Pancreas (tissue), 10 donors: ENCODE measurements around the gene TEKTIP1. TPM values are rescaled to one million over a fixed set of nuclear protein-coding genes. Genes with fewer than 3 reads are reported as not detected.

Source experiments
- ATAC-seq, 4 donors: fragments of 200-7000 bp; cut with Tn5 transposase; one replicate each; pipeline versions ENCODE4 v1.8.0 to v1.9.1; 2020; ENCODE audit warnings: mild to moderate bottlenecking in 4 of 4, moderate library complexity in 4 of 4
- DNase-seq, 6 donors: peaks; one replicate each; pipeline ENCODE4 v3.0.0-alpha.2; 2020
- FAIRE-seq: peaks from 2 replicates; lab custom pipeline; 2012; peaks lifted over from hg19 to GRCh38; lab: Jason Lieb, UNC
- H3K27ac ChIP-seq, 4 donors: fragments of 200-600 bp; sonication (generic); 1 replicate in 3 of 4; 2 replicates in 1 of 4; pipeline versions ENCODE4 v1.5.0 to v1.8.0; 2020
- H3K27me3 ChIP-seq, 4 donors: fragments of 200-600 bp; one replicate each; pipeline ENCODE4 v1.8.0; 2021
- H3K36me3 ChIP-seq, 3 donors: fragments of 200-600 bp; sonication (generic) in 1 of 3; one replicate each; pipeline versions ENCODE4 v1.5.0 to v1.8.0; 2020 to 2021
- H3K4me1 ChIP-seq, 3 donors: fragments of 200-600 bp; one replicate each; pipeline ENCODE4 v1.8.0; 2021
- H3K4me3 ChIP-seq, 4 donors: fragments of 200-600 bp; sonication (generic) in 2 of 4; one replicate each; pipeline versions ENCODE4 v1.5.0 to v1.8.0; 2020 to 2021
- H3K9me3 ChIP-seq, 4 donors: fragments of 200-600 bp; one replicate each; pipeline ENCODE4 v1.8.0; 2021
- WGBS, 2 donors: extraction: QIAGEN DNeasy Blood & Tissue Kit; methylation state at CpG; one replicate each; pipeline ENCODE4 v1.1.7; 2013; 5-methylcytosine and 5-hydroxymethylcytosine counted together
- intact Hi-C, 3 donors: fragments of 100-400 bp; cut with DNase I; formaldehyde crosslinking; loops; one replicate each; pipeline versions ENCODE4 v1.11.1 to v1.14.2; 2022
- polyA plus RNA-seq, 2 donors: library from polyadenylated mRNA; stranded (reverse); fragments of 200-250 nt; gene quantifications; one replicate each; pipeline ENCODE4 v1.2.3, GENCODE V29; 2013
- total RNA-seq, 6 donors: library from RNA; stranded (reverse); fragmentation: NEBNext Ultra II Directional in 4 of 6; extraction: Animal tissue kit (Norgen Biotek cat#: 25700) in 4 of 6; gene quantifications; one replicate each; pipeline versions ENCODE4 v1.2.1 to v1.2.4, GENCODE V29; 2021 to 2023
- TF ChIP-seq, protein P1 (sequence below), 4 donors: fragments of 200-600 bp; sonication (generic) in 3 of 4; IDR thresholded peaks; one replicate each; pipeline versions ENCODE4 v1.5.0 to v1.8.0; 2021; ENCODE audit warnings: antibody characterized with exemption in 4 of 4
- donor health status: healthy with polysubstance abuse.
- donor health status: DM: no; HTN: no; CAD: no; lungs with moderate emphysema.
- donor health status: DM: no; HTN: no; CAD: no.
- donor health status: control.
- donor health status: control.
- donor health status: Bipolar disorder and iron deficiency.
- donor health status: DM: yes; HTN: yes; CAD: no.
- donor health status: DM: no; HTN: no; CAD: no.
- donor health status: DM: no; HTN: no; CAD: no.
- donor health status: DM: yes; HTN: yes; CAD: no.

TEKTIP1 gene
- total and polyA plus RNA-seq, 8 donors: 0.73 to 5.6 (median 2.3) TPM

DNA sequence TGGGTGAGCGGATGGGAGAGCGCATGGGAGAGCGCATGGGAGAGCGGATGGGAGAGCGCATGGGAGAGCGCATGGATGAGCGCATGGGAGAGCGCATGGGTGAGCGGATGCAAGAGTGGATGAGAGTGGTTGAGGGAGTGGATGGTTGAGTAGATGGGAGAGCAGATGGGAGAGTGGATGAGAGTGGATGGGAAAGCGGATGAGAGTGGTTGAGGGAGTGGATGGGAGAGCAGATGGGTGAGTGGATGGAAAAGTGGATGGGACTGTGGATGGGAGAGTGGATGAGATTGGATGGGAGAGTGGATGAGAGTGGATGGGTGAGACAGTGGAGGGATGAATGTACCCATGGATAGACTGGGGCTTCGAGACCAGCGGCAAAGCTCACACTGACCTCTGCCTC, 8.6 kb upstream of the TEKTIP1 start:
- no peaks in the 10 kb centered on the region for H3K27me3 ChIP-seq
- FAIRE-seq (no peak), ATAC-seq (no peak), DNase-seq (no peak)
- TF ChIP-seq, protein P1, sequence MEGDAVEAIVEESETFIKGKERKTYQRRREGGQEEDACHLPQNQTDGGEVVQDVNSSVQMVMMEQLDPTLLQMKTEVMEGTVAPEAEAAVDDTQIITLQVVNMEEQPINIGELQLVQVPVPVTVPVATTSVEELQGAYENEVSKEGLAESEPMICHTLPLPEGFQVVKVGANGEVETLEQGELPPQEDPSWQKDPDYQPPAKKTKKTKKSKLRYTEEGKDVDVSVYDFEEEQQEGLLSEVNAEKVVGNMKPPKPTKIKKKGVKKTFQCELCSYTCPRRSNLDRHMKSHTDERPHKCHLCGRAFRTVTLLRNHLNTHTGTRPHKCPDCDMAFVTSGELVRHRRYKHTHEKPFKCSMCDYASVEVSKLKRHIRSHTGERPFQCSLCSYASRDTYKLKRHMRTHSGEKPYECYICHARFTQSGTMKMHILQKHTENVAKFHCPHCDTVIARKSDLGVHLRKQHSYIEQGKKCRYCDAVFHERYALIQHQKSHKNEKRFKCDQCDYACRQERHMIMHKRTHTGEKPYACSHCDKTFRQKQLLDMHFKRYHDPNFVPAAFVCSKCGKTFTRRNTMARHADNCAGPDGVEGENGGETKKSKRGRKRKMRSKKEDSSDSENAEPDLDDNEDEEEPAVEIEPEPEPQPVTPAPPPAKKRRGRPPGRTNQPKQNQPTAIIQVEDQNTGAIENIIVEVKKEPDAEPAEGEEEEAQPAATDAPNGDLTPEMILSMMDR (IDR thresholded peaks at IDR 0.05): no peak
- H3K27ac ChIP-seq: no peak overlapping the region
- 98 to 99% methylated on average over 12 of the region's 12 CpGs for WGBS, 2 donors
- intact Hi-C loops: no loop called here
- H3K4me1 ChIP-seq: no peaks in the 10 kb centered on the region
- no peaks in the 10 kb centered on the region for H3K9me3 ChIP-seq
- peaks cover 3 to 63% (median 22%) of the 10 kb centered on the region in 3 donors for H3K36me3 ChIP-seq
- no peak overlapping the region for H3K4me3 ChIP-seq

DNA sequence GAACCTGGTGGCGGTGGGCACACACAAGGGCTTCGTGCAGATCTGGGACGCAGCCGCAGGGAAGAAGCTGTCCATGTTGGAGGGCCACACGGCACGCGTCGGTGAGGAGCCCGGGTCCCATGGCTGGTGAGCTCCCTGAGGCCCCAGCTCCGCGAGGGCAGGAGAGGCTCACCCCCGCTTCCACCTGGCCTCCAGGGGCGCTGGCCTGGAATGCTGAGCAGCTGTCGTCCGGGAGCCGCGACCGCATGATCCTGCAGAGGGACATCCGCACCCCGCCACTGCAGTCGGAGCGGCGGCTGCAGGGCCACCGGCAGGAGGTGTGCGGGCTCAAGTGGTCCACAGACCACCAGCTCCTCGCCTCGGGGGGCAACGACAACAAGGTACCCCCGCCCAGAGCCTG, 7.3 kb upstream of the TEKTIP1 start:
- no peaks in the 10 kb centered on the region for H3K27me3 ChIP-seq
- H3K4me3 ChIP-seq: no peak overlapping the region
- 92% methylated on average over 28 to 29 of the region's 29 CpGs for WGBS, 2 donors
- TF ChIP-seq, protein P1 (IDR thresholded peaks at IDR 0.05): no peak
- DNase-seq: no peak
- no peaks in the 10 kb centered on the region for H3K4me1 ChIP-seq
- ATAC-seq: no peak
- intact Hi-C loops: no loop called here
- H3K9me3 ChIP-seq: no peaks in the 10 kb centered on the region
- H3K36me3 ChIP-seq: peaks cover 0 to 57% (median 22%) of the 10 kb centered on the region in 3 donors
- FAIRE-seq: no peak
- H3K27ac ChIP-seq: no peak overlapping the region

DNA sequence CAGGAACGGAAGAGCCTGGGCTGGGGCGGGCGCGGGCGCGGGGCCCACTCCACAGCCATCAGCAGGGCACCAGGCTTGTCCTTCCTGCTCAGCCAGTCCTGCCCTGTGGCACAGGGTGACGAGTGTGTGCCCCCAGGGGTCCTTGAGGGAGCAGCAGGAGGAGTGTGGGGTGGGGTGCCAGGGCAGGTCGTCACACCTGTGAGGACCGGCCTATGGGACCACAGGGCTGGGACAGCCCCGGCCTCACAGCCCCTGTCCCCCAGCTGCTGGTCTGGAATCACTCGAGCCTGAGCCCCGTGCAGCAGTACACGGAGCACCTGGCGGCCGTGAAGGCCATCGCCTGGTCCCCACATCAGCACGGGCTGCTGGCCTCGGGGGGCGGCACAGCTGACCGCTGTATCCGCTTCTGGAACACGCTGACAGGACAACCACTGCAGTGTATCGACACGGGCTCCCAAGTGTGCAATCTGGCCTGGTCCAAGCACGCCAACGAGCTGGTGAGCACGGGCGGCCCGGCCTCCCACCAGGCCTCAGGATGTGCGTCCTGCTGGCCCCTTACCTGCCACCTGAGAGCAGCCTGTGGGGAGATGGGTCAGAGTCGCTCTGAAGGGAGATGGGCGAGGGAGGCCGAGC, 6.7 kb upstream of the TEKTIP1 start:
- peaks cover 0 to 57% (median 22%) of the 10 kb centered on the region in 3 donors for H3K36me3 ChIP-seq
- no peaks in the 10 kb centered on the region for H3K4me1 ChIP-seq
- no peaks in the 10 kb centered on the region for H3K9me3 ChIP-seq
- peak in 1 of 6 donors; percentile 70 for DNase-seq
- no peak for FAIRE-seq
- no peak for ATAC-seq
- H3K27ac ChIP-seq: no peak overlapping the region
- H3K27me3 ChIP-seq: no peaks in the 10 kb centered on the region
- no peak overlapping the region for H3K4me3 ChIP-seq
- TF ChIP-seq, protein P1 (IDR thresholded peaks at IDR 0.05): no peak
- intact Hi-C loops: no loop called here
- 94 to 95% methylated on average over 33 of the region's 33 CpGs for WGBS, 2 donors

DNA sequence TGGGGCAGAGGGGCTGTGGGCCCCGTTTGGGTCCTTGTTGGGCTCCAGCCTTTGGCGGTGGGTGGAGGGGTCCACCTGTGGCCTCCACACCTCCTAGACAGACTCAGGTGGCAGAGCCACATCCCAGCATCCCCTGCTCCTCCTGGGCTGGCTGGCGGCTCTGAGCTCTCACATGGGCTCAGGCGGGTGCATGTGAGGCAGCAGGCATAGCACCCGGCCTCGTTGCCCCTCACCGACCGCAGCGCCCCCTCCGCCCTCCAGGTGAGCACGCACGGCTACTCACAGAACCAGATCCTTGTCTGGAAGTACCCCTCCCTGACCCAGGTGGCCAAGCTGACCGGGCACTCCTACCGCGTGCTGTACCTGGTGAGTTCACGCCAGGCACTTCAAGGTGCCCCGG, 5.9 kb upstream of the TEKTIP1 start:
- ATAC-seq (no peak), DNase-seq (peak in 1 of 6 donors; percentile 62), FAIRE-seq (no peak)
- Histone ChIP-seq H3K4me3 (no peak overlapping the region), H3K9me3 (no peaks in the 10 kb centered on the region), H3K4me1 (no peaks in the 10 kb centered on the region), H3K27me3 (no peaks in the 10 kb centered on the region), H3K36me3 (peaks cover 0 to 51% (median 22%) of the 10 kb centered on the region in 3 donors), H3K27ac (no peak overlapping the region)
- intact Hi-C loops: no loop called here
- WGBS, 2 donors: 89% methylated on average over 17 of the region's 17 CpGs
- TF ChIP-seq, protein P1 (IDR thresholded peaks at IDR 0.05): no peak

DNA sequence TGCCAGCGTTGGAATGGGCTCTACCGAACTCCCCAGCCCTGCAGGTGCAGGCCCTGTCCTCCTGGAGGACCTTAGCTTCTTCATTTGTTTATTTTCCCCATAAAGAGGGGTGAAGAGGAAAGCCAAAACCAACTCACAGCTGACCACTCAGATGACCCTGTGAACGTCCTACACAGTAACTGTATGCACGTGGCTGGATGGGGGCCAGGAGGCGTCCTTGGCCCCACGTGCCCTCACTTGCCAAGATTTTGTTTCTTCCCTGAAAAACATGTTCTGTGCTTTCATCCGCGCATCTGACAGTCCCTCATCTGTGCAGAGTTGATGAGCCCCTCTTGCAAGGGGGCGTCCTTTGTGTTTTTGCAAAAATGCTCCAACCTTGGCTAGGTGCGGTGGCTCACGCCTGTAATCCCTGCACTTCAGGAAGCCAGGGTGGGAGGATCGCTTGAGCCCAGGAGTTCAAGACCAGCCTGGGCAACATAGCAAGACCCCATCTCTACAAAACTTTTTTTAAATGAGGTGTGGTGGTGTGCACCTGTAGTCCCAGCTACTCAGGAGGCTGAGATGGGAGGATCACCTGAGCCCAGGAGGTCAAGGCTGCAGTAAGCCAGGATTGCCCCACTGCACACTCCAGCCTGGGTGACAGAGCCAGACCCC, 5.3 kb upstream of the TEKTIP1 start:
- Histone ChIP-seq H3K9me3 (no peaks in the 10 kb centered on the region), H3K36me3 (peaks cover 0 to 51% (median 22%) of the 10 kb centered on the region in 3 donors), H3K4me1 (no peaks in the 10 kb centered on the region), H3K27me3 (no peaks in the 10 kb centered on the region), H3K4me3 (no peak overlapping the region), H3K27ac (no peak overlapping the region)
- intact Hi-C loops: no loop called here
- ATAC-seq: no peak
- peak in 1 of 6 donors; percentile 18 for DNase-seq
- WGBS, 2 donors: 79 to 81% methylated on average over 12 of the region's 12 CpGs
- FAIRE-seq: no peak
- TF ChIP-seq, protein P1 (IDR thresholded peaks at IDR 0.05): no peak
